Body of pancreas (tissue), 4 donors: Measurements from ENCODE around the gene SLC16A7.

ENCODE experiments used
- POLR2A ChIP-seq, 3 donors: fragments of 450-650 bp; IDR thresholded peaks; one replicate each; pipeline ENCODE4 v1.6.1; 2016; ENCODE audit warnings: antibody characterized with exemption in 3 of 3, mild to moderate bottlenecking in 2 of 3
- TF ChIP-seq, protein P1 (sequence below), 7 experiments: fragments of 450-650 bp in 4 of 7; fragments of 200-600 bp in 3 of 7; sonication (generic) in 3 of 7; IDR thresholded peaks; one replicate each; pipeline ENCODE4 v1.5.1; 2016 to 2019; ENCODE audit warnings: antibody characterized with exemption in 7 of 7

DNA sequence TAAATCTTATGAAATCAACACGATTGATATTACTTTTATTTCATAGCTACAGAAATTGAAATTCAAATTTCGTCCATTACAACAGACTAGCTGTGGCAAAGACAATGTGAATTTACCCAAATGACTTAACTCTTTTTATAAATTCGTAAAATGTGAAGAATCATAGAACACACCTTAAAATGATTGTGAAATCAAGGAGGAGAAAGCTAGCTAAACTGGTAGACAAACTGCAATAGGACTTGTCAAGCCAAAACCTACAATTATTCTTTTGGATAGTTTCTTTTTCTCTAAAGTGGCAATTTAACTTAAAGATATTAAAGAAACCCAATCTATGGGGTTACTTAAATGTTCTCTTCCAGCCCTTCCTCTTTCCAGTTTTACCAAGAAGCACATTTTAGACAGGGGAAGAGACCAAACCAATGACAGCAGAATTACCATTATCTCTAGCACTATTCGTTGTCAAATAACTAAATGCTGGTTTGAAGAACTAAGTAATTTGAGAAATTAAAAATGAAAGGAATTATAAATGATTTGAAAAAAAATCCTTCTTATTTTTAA lies 807 bp upstream of the SLC16A7 start:
- no peak for TF ChIP-seq POLR2A (IDR thresholded peaks at IDR 0.05)
- TF ChIP-seq, protein P1, sequence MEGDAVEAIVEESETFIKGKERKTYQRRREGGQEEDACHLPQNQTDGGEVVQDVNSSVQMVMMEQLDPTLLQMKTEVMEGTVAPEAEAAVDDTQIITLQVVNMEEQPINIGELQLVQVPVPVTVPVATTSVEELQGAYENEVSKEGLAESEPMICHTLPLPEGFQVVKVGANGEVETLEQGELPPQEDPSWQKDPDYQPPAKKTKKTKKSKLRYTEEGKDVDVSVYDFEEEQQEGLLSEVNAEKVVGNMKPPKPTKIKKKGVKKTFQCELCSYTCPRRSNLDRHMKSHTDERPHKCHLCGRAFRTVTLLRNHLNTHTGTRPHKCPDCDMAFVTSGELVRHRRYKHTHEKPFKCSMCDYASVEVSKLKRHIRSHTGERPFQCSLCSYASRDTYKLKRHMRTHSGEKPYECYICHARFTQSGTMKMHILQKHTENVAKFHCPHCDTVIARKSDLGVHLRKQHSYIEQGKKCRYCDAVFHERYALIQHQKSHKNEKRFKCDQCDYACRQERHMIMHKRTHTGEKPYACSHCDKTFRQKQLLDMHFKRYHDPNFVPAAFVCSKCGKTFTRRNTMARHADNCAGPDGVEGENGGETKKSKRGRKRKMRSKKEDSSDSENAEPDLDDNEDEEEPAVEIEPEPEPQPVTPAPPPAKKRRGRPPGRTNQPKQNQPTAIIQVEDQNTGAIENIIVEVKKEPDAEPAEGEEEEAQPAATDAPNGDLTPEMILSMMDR (IDR thresholded peaks at IDR 0.05): no peak
